HG02970 (cell line): ENCODE measurements around the gene FABP3.

Source experiments
- ATAC-seq: cut with Tn5 transposase; IDR thresholded peaks from one replicate; pipeline ENCODE4 v1.9.1; 2021; ENCODE audit warnings: mild to moderate bottlenecking, moderate library complexity, moderate number of reproducible peaks; ENCODE audit not compliant: unreplicated experiment, low FRiP score

Gene FABP3

GRCh38 chr1:31373897-31374486 is 1.1 kb upstream of the FABP3 start:
- ATAC-seq, result no peak

DNA sequence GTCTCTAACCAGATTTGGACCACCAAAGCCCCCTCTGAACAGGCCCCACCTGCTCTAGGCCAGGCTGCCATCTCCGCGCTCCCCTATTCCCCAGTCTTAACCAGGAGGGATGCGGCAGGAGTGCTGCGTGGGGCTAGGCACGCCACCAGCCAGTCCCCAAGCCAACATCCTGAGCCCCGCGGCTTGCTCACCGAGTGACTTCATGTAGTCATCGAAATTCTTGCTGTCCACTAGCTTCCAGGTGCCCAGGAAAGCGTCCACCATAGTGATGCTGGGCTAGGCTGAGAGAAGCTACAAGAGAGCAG is 173 bp downstream of the FABP3 start:
- no peak for ATAC-seq

- ATAC-seq, result no peak
These were observed 825 bp downstream of the FABP3 start for GRCh38 chr1:31372051-31372450.

- no peak for ATAC-seq
These were observed 1.5 kb downstream of the FABP3 start for GRCh38 chr1:31371121-31371959.

DNA sequence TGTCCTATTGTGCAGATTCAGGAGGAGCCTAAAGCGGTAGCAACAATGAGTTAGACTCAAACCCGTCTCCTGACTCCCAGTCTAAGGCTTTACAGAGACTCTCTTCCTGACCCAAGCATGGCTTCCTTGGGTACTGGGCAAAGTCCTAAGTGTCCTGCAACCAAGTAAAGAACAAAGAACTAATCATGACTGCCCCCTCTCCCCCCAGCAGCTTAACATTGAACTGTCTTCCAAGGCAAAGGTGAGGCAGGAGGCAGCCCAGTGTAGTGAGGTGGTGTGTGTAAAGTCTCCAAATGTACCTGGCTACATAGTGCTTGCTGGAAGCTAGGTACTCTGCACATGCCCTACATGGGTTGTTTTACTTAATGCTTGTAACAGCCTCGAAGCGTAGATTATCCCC is 2.3 kb downstream of the FABP3 start:
- no peak for ATAC-seq

DNA sequence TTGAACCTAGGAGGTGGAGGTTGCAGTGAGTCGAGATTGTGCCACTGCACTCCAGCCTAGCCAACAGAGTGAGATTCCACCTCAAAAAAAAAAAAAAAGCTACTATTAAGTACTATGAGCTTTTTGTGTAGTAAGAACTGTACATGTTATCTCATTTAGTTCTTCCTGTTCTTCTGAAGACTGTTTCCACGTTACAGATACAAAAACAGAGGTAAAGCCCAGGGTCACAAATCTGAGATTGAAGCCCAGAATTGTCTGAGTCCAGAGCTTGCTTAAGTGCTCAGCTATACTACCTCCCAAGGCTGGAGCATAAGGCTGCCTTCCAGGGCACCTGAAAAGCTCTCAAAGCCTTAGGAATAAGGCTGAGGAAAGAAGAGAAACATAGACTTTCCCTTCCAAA is 2.9 kb downstream of the FABP3 start:
- ATAC-seq, result no peak

GRCh38 chr1:31368611-31369107 is 4.2 kb downstream of the FABP3 start:
- ATAC-seq, result no peak

DNA sequence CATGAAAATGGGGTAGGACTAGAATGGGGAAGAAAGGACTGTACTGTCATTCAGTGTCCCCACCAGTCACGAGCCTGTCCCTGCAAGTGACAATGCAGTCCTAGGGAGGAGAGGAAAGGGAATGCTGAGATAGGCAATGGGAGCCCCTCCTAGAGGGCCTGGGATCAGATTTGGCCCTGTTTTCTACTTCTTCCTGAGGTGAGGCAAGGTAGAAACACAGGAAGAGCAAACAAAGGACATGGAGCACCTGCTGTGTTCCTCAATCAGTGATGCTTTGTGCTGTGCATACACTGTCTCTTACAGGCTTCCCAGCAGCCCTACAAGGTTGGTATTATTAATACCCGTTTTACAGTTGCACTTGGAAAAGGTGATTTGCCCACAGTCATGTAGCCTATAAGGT is 6.1 kb downstream of the FABP3 start:
- no peak for ATAC-seq

DNA sequence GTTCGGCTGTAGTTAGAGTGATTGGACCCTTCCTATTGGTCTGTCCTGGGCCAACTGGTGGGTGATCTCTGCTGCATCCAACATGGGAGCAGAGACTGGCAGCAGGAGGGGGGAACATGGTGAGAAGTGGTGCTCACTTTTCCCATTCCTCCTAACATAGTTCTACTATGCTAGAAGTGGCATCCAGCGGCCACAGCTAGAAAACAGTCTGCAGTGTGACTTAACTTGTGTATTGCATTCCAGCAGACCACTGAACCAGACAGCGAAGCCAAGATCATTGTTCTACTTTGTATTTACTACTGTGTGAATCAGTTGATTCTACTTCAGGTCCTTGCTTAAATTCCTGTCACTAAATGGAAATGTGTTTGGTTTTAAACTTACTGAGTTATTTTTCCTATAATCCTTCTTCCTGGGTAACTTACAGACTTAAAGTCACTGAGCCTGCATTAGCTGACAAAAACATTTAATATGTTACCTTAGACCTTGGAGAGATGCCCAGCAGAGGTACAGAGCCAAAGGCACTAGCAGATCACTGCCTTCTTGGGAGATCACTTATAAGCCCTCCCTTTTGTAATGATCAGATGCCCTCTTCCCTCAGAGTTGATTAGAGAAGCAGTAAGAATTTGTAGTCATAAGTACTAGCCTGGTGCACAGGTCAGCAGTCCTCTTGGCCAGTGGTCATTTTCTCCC is 8.2 kb downstream of the FABP3 start:
- ATAC-seq, result no peak

DNA sequence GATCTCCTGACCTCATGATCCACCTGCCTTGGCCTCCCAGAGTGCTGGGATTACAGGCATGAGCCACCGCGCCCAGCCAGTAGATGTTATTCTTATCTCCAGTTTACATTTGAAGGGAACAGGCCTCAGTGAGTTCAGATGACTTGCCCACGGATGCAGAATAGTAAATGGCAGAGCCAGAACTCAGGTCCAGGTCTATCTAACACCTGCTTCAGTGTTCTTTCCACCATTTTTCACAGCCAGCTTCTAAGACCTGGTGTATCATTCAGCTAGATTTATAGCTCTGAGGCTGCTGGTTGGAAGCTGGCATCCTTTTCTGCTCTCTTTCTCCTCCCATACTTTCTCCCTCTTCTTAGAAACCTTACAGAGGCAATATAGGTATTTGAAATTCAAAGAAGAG is 10.8 kb downstream of the FABP3 start:
- ATAC-seq, result no peak

DNA sequence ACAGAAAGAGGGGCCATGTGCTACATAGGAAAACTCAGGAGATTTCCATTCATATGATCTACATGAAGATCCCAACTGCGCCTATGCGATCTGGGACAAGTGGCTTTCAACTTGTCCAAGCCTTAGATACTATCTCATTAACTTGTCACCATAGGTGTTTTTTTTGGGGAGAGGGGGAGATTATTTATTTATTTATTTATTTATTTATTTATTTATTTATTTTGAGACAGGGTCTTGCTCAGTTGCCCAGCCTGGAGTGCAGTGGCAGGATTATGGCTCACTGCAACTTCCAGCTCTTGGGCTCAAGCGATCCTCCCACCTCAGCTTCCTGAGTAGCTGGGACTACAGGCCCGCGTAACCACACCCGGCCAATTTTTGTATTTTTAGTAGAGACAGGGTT is 11.3 kb downstream of the FABP3 start:
- no peak for ATAC-seq

- no peak for ATAC-seq
These were observed 16.4 kb downstream of the FABP3 start for GRCh38 chr1:31356427-31356826.

DNA sequence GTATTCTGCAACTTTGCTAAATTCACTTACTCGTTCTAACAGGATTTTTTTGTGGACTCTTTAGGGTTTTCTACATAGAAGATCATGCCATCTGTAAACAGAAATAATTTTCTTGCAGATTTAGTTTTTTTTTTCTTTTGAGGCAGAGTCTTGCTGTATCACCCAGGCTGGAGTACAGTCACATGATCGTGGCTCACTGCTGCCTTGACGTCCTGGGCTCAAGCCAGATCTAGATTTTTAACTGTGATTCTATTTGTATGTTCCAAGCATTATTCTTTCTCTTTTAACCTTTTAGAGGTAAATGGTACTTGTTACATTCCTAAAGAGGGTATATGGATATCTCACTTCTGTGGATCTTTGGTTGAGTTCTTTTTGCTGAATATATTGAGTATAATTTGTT is 18.6 kb downstream of the FABP3 start:
- ATAC-seq, result no peak

GRCh38 chr1:31348449-31348848 is 24.4 kb downstream of the FABP3 start:
- no peak for ATAC-seq

DNA sequence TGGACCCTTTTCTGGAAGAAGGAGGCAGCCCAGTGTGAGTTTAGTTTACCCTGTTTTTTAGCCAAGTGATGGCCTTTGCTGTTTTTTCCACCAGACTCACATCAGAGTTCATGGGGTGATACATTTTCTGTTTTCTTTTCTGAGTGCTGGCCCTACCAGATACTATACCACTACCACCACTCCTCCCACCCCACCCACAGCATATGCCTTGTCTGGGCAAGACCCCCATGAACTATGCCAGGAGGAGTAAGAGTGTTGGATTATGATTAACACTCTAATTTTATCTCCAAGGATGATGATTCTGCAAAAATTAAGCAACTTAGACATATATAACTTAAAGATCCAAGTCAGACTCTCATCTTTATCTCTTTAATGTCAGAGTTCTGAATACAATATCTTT is 26.1 kb downstream of the FABP3 start:
- no peak for ATAC-seq

- ATAC-seq, result no peak
These were observed 27.2 kb downstream of the FABP3 start for GRCh38 chr1:31345635-31346034.

DNA sequence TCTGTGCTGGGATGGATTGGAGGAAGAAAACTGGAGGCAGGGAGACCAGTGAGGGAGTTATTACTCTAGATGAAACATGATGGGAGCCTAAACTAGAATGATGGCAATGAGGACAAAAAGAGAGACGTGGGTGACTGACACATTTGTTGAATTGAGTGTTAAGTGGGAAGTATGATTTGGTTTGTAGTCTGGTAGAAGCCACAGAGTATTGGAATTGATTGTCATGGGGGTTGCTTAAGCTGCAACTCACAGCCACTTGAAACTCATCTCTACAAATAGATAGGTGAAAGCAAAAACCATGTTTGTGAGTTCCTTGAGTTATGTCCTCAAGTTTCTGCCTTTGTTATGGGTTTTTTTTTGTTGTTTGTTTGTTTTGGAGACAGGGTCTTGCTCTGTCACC is 28.4 kb downstream of the FABP3 start:
- ATAC-seq, result no peak

GRCh38 chr1:31336687-31337467 is 36.0 kb downstream of the FABP3 start:
- ATAC-seq, result no peak

GRCh38 chr1:31335007-31335406 is 37.9 kb downstream of the FABP3 start:
- no peak for ATAC-seq

DNA sequence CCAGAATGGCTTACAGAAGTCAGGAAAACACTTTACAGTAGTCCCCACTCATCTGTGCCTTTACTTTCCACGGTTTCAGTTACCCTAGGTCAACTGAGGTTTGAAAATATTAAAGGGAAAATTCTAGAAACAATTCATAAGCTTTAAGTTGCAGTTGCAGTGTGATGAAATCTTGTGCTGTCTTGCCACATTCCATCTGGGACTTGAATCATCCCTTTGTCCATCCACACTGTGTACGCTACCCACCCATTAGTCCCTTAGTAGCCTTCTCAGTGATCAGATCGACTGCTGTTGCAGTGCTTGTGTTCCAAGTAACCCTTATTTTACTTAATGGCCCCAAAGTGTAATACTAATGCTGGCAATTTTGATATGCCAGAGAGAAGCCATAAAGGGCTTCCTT is 45.5 kb downstream of the FABP3 start:
- ATAC-seq, result no peak

DNA sequence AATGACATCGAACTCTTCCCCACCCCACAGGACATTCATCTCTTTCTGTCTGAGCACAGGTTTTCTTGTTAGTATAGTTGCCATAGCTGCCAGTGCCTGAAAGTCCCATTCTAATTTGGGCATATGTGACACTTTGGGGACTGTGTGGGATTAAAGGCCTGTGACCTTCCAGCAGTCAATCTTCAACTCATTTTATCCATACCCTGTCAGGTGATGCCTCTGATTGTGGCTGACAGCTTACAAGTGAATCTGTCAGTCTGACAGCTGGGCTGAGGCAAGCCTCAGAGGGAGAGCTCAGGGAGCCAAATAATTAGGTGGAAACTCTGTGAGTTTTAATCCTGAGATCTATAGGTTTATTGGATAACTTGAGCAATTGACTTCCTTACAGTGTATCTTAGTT is 46.4 kb downstream of the FABP3 start:
- ATAC-seq, result no peak
